Measurements from ENCODE around the gene KPNA4. TPM values are rescaled to one million over a fixed set of nuclear protein-coding genes. Genes with fewer than 3 reads are reported as not detected.
A peak's percentile ranks its signal among the peaks of the same experiment; 100 is the strongest.

KPNA4 gene
- total RNA-seq, 6 experiments from 2014 or later, result 14.4 to 32.5 (median 18.9) TPM

DNA sequence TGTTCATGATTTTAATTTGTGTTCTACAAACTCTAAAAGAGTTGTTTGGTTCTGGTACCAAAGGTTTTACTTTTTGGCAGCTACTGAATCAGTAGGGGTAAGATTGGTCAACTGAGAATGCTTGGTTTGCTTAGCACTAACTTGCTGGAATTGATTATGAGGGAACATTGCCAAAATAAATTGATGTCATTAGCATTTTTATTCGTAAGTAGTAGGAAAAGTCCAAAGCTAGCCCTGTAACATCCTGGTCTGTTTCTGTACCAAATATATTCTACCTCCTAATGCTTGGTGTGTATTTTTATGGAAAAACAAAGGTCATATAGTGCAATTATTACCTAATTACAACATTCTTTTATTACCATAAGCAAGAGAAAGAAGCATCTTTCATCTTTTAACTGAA is 35.9 kb upstream of the KPNA4 start:
- TF ChIP-seq POLR2A (IDR thresholded peaks at IDR 0.05), result no peak
- TF ChIP-seq, protein P1, sequence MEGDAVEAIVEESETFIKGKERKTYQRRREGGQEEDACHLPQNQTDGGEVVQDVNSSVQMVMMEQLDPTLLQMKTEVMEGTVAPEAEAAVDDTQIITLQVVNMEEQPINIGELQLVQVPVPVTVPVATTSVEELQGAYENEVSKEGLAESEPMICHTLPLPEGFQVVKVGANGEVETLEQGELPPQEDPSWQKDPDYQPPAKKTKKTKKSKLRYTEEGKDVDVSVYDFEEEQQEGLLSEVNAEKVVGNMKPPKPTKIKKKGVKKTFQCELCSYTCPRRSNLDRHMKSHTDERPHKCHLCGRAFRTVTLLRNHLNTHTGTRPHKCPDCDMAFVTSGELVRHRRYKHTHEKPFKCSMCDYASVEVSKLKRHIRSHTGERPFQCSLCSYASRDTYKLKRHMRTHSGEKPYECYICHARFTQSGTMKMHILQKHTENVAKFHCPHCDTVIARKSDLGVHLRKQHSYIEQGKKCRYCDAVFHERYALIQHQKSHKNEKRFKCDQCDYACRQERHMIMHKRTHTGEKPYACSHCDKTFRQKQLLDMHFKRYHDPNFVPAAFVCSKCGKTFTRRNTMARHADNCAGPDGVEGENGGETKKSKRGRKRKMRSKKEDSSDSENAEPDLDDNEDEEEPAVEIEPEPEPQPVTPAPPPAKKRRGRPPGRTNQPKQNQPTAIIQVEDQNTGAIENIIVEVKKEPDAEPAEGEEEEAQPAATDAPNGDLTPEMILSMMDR (IDR thresholded peaks at IDR 0.05), result no peak
- peak; percentile 57 to 69 (median 64) for ATAC-seq
- intact Hi-C loops (cut with DNase I), result no loop called here
- Histone ChIP-seq H3K4me1 (peaks cover 0 to 26% (median 5%) of the 10 kb centered on the region in 4 donors), H3K9me3 (no peaks in the 10 kb centered on the region), H3K27ac (peak overlapping the region; percentile 62 to 90 (median 88)), H3K4me3 (no peak overlapping the region), H3K36me3 (no peaks in the 10 kb centered on the region), H3K27me3 (no peaks in the 10 kb centered on the region)
- DNase-seq, result no peak
- 19% methylated on average over 1 of the region's 1 CpG for WGBS (ENCODE audit: insufficient coverage, low coverage, low lambda C conversion rate, missing lambda C conversion rate)

DNA sequence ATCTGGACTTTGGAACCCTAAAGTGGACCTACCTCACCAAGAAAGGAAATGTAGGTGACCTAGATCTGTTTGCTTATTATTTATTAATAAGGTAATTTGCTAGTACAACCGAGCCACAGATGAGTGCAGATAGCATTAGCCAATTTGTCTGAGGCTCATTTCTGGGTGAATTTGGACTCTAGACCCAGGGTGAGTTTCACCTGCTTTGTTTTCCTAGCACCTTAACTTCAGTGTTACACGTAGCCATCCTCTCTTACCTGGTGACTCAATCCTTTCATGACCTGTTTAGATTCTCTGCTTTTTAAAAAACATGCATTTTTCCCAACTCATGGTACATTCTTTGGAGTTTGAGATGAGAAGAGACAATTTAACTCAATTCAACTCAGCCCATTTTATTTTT is 33.5 kb upstream of the KPNA4 start:
- WGBS (ENCODE audit: insufficient coverage, low coverage, low lambda C conversion rate, missing lambda C conversion rate), result 16% methylated on average over 2 of the region's 2 CpGs
- Histone ChIP-seq H3K27ac (peak overlapping the region; percentile 77 to 90 (median 88)), H3K4me3 (no peak overlapping the region), H3K4me1 (peaks cover 0 to 23% (median 5%) of the 10 kb centered on the region in 4 donors), H3K36me3 (no peaks in the 10 kb centered on the region), H3K27me3 (no peaks in the 10 kb centered on the region), H3K9me3 (no peaks in the 10 kb centered on the region)
- DNase-seq (peak in 1 of 3 donors; percentile 57), ATAC-seq (peak; percentile 70 to 82 (median 77))
- intact Hi-C loops (cut with DNase I), result no loop called here
- no peak for TF ChIP-seq POLR2A (IDR thresholded peaks at IDR 0.05)
- TF ChIP-seq, protein P1 (IDR thresholded peaks at IDR 0.05), result no peak

DNA sequence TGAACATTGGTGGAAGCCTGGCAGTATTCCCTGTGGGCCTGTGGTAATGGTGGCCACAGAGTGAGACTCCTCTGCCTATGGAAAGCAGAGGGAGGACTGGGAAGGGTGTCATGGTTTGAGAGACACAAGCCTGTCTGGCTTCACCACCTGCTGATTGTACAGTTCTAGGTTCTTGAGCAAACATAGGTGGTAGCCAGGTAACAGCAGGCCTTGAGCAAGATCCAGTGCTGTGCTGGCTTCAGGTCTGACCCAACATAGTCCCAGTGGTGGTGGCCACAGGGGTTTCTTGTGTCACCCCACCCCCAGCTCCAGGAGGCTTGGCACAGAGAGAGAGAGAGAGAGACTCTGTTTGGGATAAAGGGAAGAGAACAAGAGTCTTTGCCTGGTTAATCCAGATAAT is 22.7 kb upstream of the KPNA4 start:
- DNase-seq (peak in 1 of 3 donors; percentile 72), ATAC-seq (peak; percentile 63 to 92 (median 70))
- H3K36me3 ChIP-seq, result no peaks in the 10 kb centered on the region
- H3K27me3 ChIP-seq, result no peaks in the 10 kb centered on the region
- intact Hi-C loops (cut with DNase I), result no loop called here
- no peak overlapping the region for H3K27ac ChIP-seq
- H3K4me3 ChIP-seq, result no peak overlapping the region
- H3K9me3 ChIP-seq, result no peaks in the 10 kb centered on the region
- H3K4me1 ChIP-seq, result peaks cover 0 to 10% (median 3%) of the 10 kb centered on the region in 4 donors
- no peak for TF ChIP-seq POLR2A (IDR thresholded peaks at IDR 0.05)
- TF ChIP-seq, protein P1 (IDR thresholded peaks at IDR 0.05), result no peak

DNA sequence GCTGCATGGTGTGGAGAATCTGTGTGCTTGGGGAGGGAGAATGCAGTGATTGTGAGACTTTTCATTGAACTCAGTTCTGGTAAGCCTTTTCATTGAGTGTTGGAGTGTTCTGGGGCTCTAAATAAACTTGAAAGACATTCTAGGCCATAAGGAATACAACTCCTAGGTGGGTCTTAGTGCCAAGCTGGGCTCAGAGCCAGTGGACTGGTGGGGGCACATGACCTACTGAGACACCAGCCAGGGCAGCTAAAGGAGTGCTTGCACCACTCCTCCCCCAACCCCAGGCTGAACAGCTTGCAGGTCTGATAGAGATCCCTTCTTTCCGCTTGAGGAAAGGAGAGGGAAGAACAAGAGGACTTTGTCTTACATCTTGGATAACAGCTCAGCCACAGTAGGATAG is 21.7 kb upstream of the KPNA4 start:
- ATAC-seq (no peak), DNase-seq (no peak)
- TF ChIP-seq, protein P1 (IDR thresholded peaks at IDR 0.05), result no peak
- no peak for TF ChIP-seq POLR2A (IDR thresholded peaks at IDR 0.05)
- Histone ChIP-seq H3K27ac (no peak overlapping the region), H3K4me1 (peaks cover 0 to 10% (median 3%) of the 10 kb centered on the region in 4 donors), H3K9me3 (no peaks in the 10 kb centered on the region), H3K4me3 (no peak overlapping the region), H3K36me3 (no peaks in the 10 kb centered on the region), H3K27me3 (no peaks in the 10 kb centered on the region)
- no CpG with 5 or more reads among the region's 1 CpG for whole genome bisulfite sequencing (ENCODE audit: insufficient coverage, low coverage, low lambda C conversion rate, missing lambda C conversion rate)
- intact Hi-C loops (cut with DNase I), result no loop called here

DNA sequence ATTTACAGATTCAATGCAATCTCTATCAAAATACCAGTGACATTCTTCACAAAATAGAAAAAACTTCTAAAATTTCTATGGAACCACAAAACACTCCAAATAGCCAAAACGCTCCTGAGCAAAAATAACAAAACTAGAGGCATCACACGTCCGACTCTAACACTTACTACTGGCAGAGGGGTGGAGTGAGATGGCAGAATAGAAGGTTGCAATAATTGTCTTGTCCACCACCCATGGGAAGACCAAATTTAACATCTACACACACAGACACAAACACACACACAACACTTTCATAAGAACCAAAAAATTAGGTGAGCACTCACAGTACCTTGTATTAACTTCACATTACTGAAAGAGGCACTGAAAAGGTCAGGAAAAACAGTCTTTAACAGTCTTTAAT is 21.3 kb upstream of the KPNA4 start:
- TF ChIP-seq, protein P1 (IDR thresholded peaks at IDR 0.05), result no peak
- no peak for TF ChIP-seq POLR2A (IDR thresholded peaks at IDR 0.05)
- H3K27ac ChIP-seq, result no peak overlapping the region
- WGBS (ENCODE audit: insufficient coverage, low coverage, low lambda C conversion rate, missing lambda C conversion rate), result 92% methylated on average over 3 of the region's 3 CpGs
- H3K4me3 ChIP-seq, result no peak overlapping the region
- H3K4me1 ChIP-seq, result peaks cover 0 to 10% (median 3%) of the 10 kb centered on the region in 4 donors
- no peak for DNase-seq
- H3K9me3 ChIP-seq, result no peaks in the 10 kb centered on the region
- intact Hi-C loops (cut with DNase I), result no loop called here
- no peaks in the 10 kb centered on the region for H3K36me3 ChIP-seq
- no peak for ATAC-seq
- no peaks in the 10 kb centered on the region for H3K27me3 ChIP-seq
